ENCODE results near the gene MAPKAP1.

DNA sequence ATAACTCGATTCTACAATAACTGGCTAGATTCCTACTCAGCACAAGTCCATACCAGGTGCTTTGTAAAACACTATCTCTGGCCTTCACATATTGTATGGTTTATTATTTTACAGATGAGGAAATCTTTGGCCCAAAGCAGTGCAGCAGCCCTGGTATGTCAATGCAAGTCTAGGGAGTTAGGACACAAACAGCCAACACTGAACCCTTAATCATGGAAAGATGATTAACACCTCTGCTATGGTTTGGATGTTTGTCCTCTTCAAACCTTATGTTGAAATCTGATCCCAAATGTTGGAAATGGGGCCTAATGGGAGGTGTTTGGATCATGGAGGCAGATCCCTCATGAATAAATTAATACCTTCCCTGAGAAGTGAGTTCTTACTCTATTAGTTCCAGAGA lies 76.6 kb downstream of the MAPKAP1 start:
- TF ChIP-seq, protein P1, sequence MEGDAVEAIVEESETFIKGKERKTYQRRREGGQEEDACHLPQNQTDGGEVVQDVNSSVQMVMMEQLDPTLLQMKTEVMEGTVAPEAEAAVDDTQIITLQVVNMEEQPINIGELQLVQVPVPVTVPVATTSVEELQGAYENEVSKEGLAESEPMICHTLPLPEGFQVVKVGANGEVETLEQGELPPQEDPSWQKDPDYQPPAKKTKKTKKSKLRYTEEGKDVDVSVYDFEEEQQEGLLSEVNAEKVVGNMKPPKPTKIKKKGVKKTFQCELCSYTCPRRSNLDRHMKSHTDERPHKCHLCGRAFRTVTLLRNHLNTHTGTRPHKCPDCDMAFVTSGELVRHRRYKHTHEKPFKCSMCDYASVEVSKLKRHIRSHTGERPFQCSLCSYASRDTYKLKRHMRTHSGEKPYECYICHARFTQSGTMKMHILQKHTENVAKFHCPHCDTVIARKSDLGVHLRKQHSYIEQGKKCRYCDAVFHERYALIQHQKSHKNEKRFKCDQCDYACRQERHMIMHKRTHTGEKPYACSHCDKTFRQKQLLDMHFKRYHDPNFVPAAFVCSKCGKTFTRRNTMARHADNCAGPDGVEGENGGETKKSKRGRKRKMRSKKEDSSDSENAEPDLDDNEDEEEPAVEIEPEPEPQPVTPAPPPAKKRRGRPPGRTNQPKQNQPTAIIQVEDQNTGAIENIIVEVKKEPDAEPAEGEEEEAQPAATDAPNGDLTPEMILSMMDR (conservative IDR thresholded peaks at IDR 0.05) = no peak
- no peak for TF ChIP-seq ZFX (IDR thresholded peaks at IDR 0.05)

Data from C4-2B (cell line).